K562 (cell line): ENCODE results near the gene SLC9A2.

ENCODE experiments used
- MCM2 ChIP-seq: fragments of 450-650 bp; IDR thresholded peaks from 2 replicates; pipeline ENCODE4 v1.6.1; 2017; ENCODE audit warnings: low read depth, mild to moderate bottlenecking
- POLR2A ChIP-seq: fragments of 450-650 bp; conservative IDR thresholded peaks from 2 replicates; pipeline ENCODE4 v1.6.1; 2016
- ZNF143 ChIP-seq: sonication (generic); formaldehyde crosslinking; IDR thresholded peaks from 2 replicates; pipeline ENCODE4 v1.9.0; 2022; ENCODE audit warnings: mild to moderate bottlenecking, missing genetic modification reagents
- ZNF253 ChIP-seq: fragments of 250-450 bp; sonication (Bioruptor Pico); conservative IDR thresholded peaks from 2 replicates; pipeline ENCODE4 v1.6.1; 2021; ENCODE audit warnings: mild to moderate bottlenecking
- ZNF263 ChIP-seq: sonication (generic); formaldehyde crosslinking; IDR thresholded peaks from 2 replicates; pipeline ENCODE4 v1.8.0; 2022; ENCODE audit warnings: mild to moderate bottlenecking, missing genetic modification reagents, borderline replicate concordance
- ZNF41 ChIP-seq: fragments of 250-450 bp; sonication (Bioruptor Pico); conservative IDR thresholded peaks from 2 replicates; pipeline ENCODE4 v1.4.0; 2020; ENCODE audit warnings: mild to moderate bottlenecking
- TF ChIP-seq, protein P1 (sequence below), 2 experiments: fragments of 450-650 bp; formaldehyde crosslinking in 1 of 2; IDR thresholded peaks; 2 replicates each; pipeline versions ENCODE4 v1.4.0 to v1.6.1; 2014 to 2020; ENCODE audit warnings: mild to moderate bottlenecking in 2 of 2, borderline replicate concordance in 1 of 2, low read depth in 1 of 2
- TF ChIP-seq, protein P2 (sequence below), 3 experiments: IDR thresholded peaks in 2 of 3; conservative IDR thresholded peaks in 1 of 3; 2 replicates each; pipeline ENCODE4 v1.5.1; 2011 to 2012; ENCODE audit warnings: low read length in 3 of 3, mild to moderate bottlenecking in 3 of 3, control low read depth in 2 of 3, improper control_type of control experiment in 1 of 3, inconsistent platforms in 1 of 3, low read depth in 1 of 3, mixed read lengths in 1 of 3, moderate library complexity in 1 of 3; ENCODE audit not compliant: insufficient read depth in 2 of 3

DNA sequence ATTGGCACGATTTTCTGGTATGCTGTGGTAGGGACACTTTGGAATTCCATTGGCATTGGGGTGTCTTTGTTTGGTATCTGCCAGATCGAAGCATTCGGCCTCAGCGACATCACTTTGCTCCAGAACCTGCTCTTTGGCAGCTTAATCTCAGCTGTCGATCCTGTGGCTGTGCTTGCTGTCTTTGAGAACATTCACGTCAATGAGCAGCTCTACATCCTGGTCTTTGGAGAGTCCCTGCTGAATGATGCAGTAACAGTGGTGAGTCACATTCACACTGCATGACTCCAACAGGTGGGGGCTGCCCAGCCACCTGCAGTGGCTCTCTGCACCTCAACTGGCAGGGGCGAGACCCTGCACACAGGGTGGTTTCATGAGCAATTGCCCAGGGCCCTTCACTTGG is 38.4 kb downstream of the SLC9A2 start:
- TF ChIP-seq, protein P1, sequence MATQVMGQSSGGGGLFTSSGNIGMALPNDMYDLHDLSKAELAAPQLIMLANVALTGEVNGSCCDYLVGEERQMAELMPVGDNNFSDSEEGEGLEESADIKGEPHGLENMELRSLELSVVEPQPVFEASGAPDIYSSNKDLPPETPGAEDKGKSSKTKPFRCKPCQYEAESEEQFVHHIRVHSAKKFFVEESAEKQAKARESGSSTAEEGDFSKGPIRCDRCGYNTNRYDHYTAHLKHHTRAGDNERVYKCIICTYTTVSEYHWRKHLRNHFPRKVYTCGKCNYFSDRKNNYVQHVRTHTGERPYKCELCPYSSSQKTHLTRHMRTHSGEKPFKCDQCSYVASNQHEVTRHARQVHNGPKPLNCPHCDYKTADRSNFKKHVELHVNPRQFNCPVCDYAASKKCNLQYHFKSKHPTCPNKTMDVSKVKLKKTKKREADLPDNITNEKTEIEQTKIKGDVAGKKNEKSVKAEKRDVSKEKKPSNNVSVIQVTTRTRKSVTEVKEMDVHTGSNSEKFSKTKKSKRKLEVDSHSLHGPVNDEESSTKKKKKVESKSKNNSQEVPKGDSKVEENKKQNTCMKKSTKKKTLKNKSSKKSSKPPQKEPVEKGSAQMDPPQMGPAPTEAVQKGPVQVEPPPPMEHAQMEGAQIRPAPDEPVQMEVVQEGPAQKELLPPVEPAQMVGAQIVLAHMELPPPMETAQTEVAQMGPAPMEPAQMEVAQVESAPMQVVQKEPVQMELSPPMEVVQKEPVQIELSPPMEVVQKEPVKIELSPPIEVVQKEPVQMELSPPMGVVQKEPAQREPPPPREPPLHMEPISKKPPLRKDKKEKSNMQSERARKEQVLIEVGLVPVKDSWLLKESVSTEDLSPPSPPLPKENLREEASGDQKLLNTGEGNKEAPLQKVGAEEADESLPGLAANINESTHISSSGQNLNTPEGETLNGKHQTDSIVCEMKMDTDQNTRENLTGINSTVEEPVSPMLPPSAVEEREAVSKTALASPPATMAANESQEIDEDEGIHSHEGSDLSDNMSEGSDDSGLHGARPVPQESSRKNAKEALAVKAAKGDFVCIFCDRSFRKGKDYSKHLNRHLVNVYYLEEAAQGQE (IDR thresholded peaks at IDR 0.05; ENCODE audit: borderline replicate concordance), result no peak
- TF ChIP-seq, protein P1 (CRISPR knock-in tag; IDR thresholded peaks at IDR 0.05; ENCODE audit: low read depth), result no peak
- TF ChIP-seq POLR2A, result no peak
- no peak for TF ChIP-seq ZNF41 (CRISPR knock-in tag)
- TF ChIP-seq ZNF253 (CRISPR knock-in tag), result no peak
- no peak for TF ChIP-seq MCM2
- TF ChIP-seq ZNF143 (CRISPR knock-in tag), result no peak
- TF ChIP-seq ZNF263 (CRISPR knock-in tag), result no peak
- TF ChIP-seq, protein P2, sequence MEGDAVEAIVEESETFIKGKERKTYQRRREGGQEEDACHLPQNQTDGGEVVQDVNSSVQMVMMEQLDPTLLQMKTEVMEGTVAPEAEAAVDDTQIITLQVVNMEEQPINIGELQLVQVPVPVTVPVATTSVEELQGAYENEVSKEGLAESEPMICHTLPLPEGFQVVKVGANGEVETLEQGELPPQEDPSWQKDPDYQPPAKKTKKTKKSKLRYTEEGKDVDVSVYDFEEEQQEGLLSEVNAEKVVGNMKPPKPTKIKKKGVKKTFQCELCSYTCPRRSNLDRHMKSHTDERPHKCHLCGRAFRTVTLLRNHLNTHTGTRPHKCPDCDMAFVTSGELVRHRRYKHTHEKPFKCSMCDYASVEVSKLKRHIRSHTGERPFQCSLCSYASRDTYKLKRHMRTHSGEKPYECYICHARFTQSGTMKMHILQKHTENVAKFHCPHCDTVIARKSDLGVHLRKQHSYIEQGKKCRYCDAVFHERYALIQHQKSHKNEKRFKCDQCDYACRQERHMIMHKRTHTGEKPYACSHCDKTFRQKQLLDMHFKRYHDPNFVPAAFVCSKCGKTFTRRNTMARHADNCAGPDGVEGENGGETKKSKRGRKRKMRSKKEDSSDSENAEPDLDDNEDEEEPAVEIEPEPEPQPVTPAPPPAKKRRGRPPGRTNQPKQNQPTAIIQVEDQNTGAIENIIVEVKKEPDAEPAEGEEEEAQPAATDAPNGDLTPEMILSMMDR (IDR thresholded peaks at IDR 0.05 in 2 of 3, conservative IDR thresholded peaks at IDR 0.05 in 1 of 3; ENCODE audit: insufficient read depth in 2 of 3, low read depth in 1 of 3, low read length in 3 of 3), result no peak
